NCI-H2107 treated with DMSO at 0.1 percent for 48 hours (cell line): ENCODE data around the gene ADGRD2.

Experiments used
- DNase-seq: peaks from one replicate; lab custom pipeline; 2025; ENCODE audit not compliant: unreplicated experiment; lab: John Stamatoyannopoulos, UW

The ADGRD2 gene

GRCh38 chr9:124506931-124507879, 57.0 kb downstream of the ADGRD2 start, which contains the start of gene NR5A1:
Gene NR5A1 (minus strand): TSS chr9:124507399. CDS start chr9:124503395, 4,004 bp downstream.
- no peak for DNase-seq

GRCh38 chr9:124507880-124508423, 57.7 kb downstream of the ADGRD2 start:
- DNase-seq = no peak

- no peak for DNase-seq
Measured at GRCh38 chr9:124510650-124511425, 60.6 kb downstream of the ADGRD2 start.

GRCh38 chr9:124511426-124511840, 61.2 kb downstream of the ADGRD2 start:
- no peak for DNase-seq

GRCh38 chr9:124511891-124512805, 61.9 kb downstream of the ADGRD2 start:
- DNase-seq = no peak

- DNase-seq = no peak
Measured at GRCh38 chr9:124512806-124513204, 62.6 kb downstream of the ADGRD2 start.

GRCh38 chr9:124513376-124513994, 63.2 kb downstream of the ADGRD2 start:
- DNase-seq = no peak

- no peak for DNase-seq
Measured at GRCh38 chr9:124514125-124514524, 63.9 kb downstream of the ADGRD2 start.

GRCh38 chr9:124514874-124515273, 64.6 kb downstream of the ADGRD2 start:
- DNase-seq = no peak

- DNase-seq = no peak
Measured at GRCh38 chr9:124517600-124517999, 67.3 kb downstream of the ADGRD2 start.

GRCh38 chr9:124518116-124518515, 67.9 kb downstream of the ADGRD2 start:
- no peak for DNase-seq

- no peak for DNase-seq
Measured at GRCh38 chr9:124520206-124520596, 70.0 kb downstream of the ADGRD2 start.

GRCh38 chr9:124521142-124521541, 70.9 kb downstream of the ADGRD2 start:
- DNase-seq = no peak

GRCh38 chr9:124522121-124523098, 72.2 kb downstream of the ADGRD2 start:
- DNase-seq = no peak

- DNase-seq = no peak
Measured at GRCh38 chr9:124526174-124526573, 75.9 kb downstream of the ADGRD2 start.

GRCh38 chr9:124527781-124528180, 77.5 kb downstream of the ADGRD2 start:
- no peak for DNase-seq
